Vagina (tissue), 2 donors: ENCODE results near the gene IRF8.

Experiments
- CTCF ChIP-seq, 3 experiments: fragments of 450-650 bp in 2 of 3; fragments of 200-600 bp in 1 of 3; sonication (generic) in 1 of 3; IDR thresholded peaks; one replicate each; pipeline ENCODE4 v1.5.1; 2017 to 2019; ENCODE audit warnings: antibody characterized with exemption in 3 of 3, mild to moderate bottlenecking in 2 of 3, moderate library complexity in 2 of 3
- POLR2A ChIP-seq, 2 donors: fragments of 450-650 bp; IDR thresholded peaks; one replicate each; pipeline ENCODE4 v1.6.1; 2017; ENCODE audit warnings: antibody characterized with exemption in 2 of 2, mild to moderate bottlenecking in 2 of 2, moderate library complexity in 2 of 2
- POLR2AphosphoS5 ChIP-seq, 2 donors: sonication (generic); formaldehyde crosslinking; IDR thresholded peaks; one replicate each; pipeline ENCODE4 v1.9.0; 2017; ENCODE audit warnings: antibody characterized with exemption in 2 of 2, mild to moderate bottlenecking in 2 of 2, low read depth in 1 of 2; ENCODE audit not compliant: insufficient read depth in 1 of 2

- no peak for TF ChIP-seq POLR2A (IDR thresholded peaks at IDR 0.05)
- no peak for TF ChIP-seq POLR2AphosphoS5 (IDR thresholded peaks at IDR 0.05; ENCODE audit: insufficient read depth in 1 of 2, low read depth in 1 of 2)
- TF ChIP-seq CTCF (IDR thresholded peaks at IDR 0.05): no peak
Measured at GRCh38 chr16:85862476-85863383, 36.2 kb upstream of the IRF8 start.
